H1 (cell line): Measurements from ENCODE around the gene KMT2A. TPM values are rescaled to one million over a fixed set of nuclear protein-coding genes. Genes with fewer than 3 reads are reported as not detected.

Experiments
- JUN ChIP-seq: IDR thresholded peaks from 2 replicates; pipeline ENCODE4 v1.6.1; 2011; ENCODE audit warnings: low read depth, mild to moderate bottlenecking, improper control_type of control experiment, low read length
- KDM5A ChIP-seq: fragments of 200-600 bp; IDR thresholded peaks from 2 replicates; pipeline ENCODE4 v1.7.1; 2012; ENCODE audit warnings: mild to moderate bottlenecking, low read length, inconsistent platforms, mixed read lengths
- polyA plus RNA-seq, 7 experiments: library from polyadenylated mRNA; depleted of rRNA in 3 of 7; stranded (reverse) in 5 of 7; unstranded in 2 of 7; fragments of >200 nt in 5 of 7; fragments of 200-250 nt in 2 of 7; gene quantifications; 1 replicate in 5 of 7; 2 replicates in 1 of 7; 4 replicates in 1 of 7; pipeline versions ENCODE4 v1.2.1 to v1.2.3, GENCODE V29; 2011 to 2013; ENCODE audit warnings: missing spikeins in 2 of 7, mixed read lengths in 2 of 7
- total RNA-seq: library from RNA; stranded (reverse); fragmentation: NEBNext Ultra II Directional; extraction: Animal tissue kit (Norgen Biotek cat#: 25700); gene quantifications from 2 replicates; pipeline ENCODE4 v1.2.1, GENCODE V29; 2021

Gene KMT2A
- total and polyA plus RNA-seq, 2 of the 8 experiments (the other 6 are each of a cell fraction or from before 2014, with no cell fraction given), result 35.9 to 62.1 TPM

DNA sequence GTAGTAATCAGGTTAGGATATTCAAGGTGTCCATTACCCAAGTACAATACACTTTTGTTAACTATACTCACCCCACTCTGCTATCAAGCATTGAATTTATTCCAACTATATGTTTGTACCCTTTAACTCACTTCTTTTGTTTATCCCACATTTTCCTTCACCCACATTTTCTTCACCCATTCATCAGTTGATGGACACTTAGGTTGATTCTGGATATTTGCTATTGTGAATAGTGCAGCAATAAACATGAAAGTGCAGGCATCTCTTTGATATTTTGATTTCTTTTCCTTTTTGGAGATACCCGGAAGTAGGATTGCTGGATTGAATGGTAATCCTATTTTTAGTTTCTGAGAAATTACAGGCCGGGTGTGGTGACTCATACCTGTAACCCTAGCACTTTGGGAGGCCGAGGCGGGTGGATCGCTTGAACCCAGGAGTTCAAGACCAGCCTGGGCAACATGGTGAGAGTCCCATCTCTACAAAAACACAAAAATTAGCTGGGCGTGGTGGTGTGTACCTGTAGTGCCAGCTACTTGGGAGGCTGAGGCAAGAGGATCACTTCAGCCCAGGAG lies 101.2 kb downstream of the KMT2A start (continued):
- no peak for TF ChIP-seq KDM5A
- TF ChIP-seq JUN, result no peak
